T-cell (primary cell): ENCODE data around the gene MCOLN2. TPM values are rescaled to one million over a fixed set of nuclear protein-coding genes. Genes with fewer than 3 reads are reported as not detected.
A peak's percentile ranks its signal among the peaks of the same experiment; 100 is the strongest.

Source experiments
- ATAC-seq, 4 experiments: fragments of 200-7000 bp in 3 of 4; fragments of 150-1000 bp in 1 of 4; cut with Tn5 transposase; replicated peaks in 1 of 4; 1 replicate in 3 of 4; 2 replicates in 1 of 4; pipeline ENCODE4 v1.10.0; 2021; ENCODE audit warnings: moderate library complexity in 3 of 4, mild to moderate bottlenecking in 2 of 4, moderate number of reproducible peaks in 1 of 4
- CTCF ChIA-PET, 2 donors: fragments of 300-600 bp; sonication (Branson Sonifier 250); formaldehyde crosslinking; loops; one replicate each; lab custom pipeline; 2022; ENCODE audit warnings: antibody characterized with exemption in 2 of 2; lab: Charles Lee
- POLR2A ChIA-PET, 2 donors: fragments of 300-600 bp; sonication (Branson Sonifier 250); formaldehyde crosslinking; loops; one replicate each; lab custom pipeline; 2022; ENCODE audit warnings: antibody characterized with exemption in 2 of 2; lab: Charles Lee
- DNase-seq, 35 experiments: peaks; one replicate each; pipeline versions ENCODE4 v3.0.0 to v3.0.0-alpha.2; 2013 to 2023
- H3K27ac ChIP-seq: one replicate; pipeline ENCODE4 v1.5.1; 2013; ENCODE audit warnings: low read length
- H3K27me3 ChIP-seq, 2 experiments: replicated peaks in 1 of 2; 1 replicate in 1 of 2; 2 replicates in 1 of 2; pipeline versions ENCODE4 v1.6.1 to v1.7.0; 2013; ENCODE audit warnings: low read length in 1 of 2, mixed read lengths in 1 of 2; ENCODE audit not compliant: control insufficient read depth in 2 of 2, insufficient read depth in 2 of 2; ENCODE audit errors: extremely low read depth in 1 of 2
- H3K36me3 ChIP-seq, 2 donors: 1 replicate in 1 of 2; 2 replicates in 1 of 2; pipeline versions ENCODE4 v1.6.1 to v1.7.0; 2013; ENCODE audit warnings: low read length in 1 of 2; ENCODE audit not compliant: control insufficient read depth in 2 of 2, insufficient read depth in 1 of 2; ENCODE audit errors: extremely low read depth in 1 of 2
- H3K4me1 ChIP-seq, 2 experiments: 1 replicate in 1 of 2; 2 replicates in 1 of 2; pipeline versions ENCODE4 v1.6.1 to v1.7.0; 2013; ENCODE audit warnings: low read length in 2 of 2, mixed read lengths in 1 of 2; ENCODE audit not compliant: insufficient read depth in 2 of 2, control insufficient read depth in 1 of 2; ENCODE audit errors: extremely low read depth in 1 of 2
- H3K4me3 ChIP-seq, 2 donors: 1 replicate in 1 of 2; 2 replicates in 1 of 2; pipeline versions ENCODE4 v1.5.1 to v1.7.0; 2013; ENCODE audit warnings: mild to moderate bottlenecking in 2 of 2, low read length in 1 of 2, moderate library complexity in 1 of 2; ENCODE audit not compliant: control insufficient read depth in 1 of 2; ENCODE audit errors: extremely low read depth in 1 of 2
- H3K9me3 ChIP-seq: 2 replicates; pipeline ENCODE4 v1.7.0; 2013
- H3K27ac Mint-ChIP-seq, 2 donors: one replicate each; pipeline ENCODE4 v1.8.0; 2020 to 2021; ENCODE audit warnings: mild to moderate bottlenecking in 2 of 2, mixed read lengths in 2 of 2
- H3K27me3 Mint-ChIP-seq, 2 donors: one replicate each; pipeline ENCODE4 v1.8.0; 2021 to 2022; ENCODE audit warnings: mixed read lengths in 2 of 2
- H3K36me3 Mint-ChIP-seq: one replicate; pipeline ENCODE4 v1.8.0; 2021; ENCODE audit warnings: mixed read lengths
- H3K4me1 Mint-ChIP-seq, 3 donors: one replicate each; pipeline ENCODE4 v1.8.0; 2020 to 2022; ENCODE audit warnings: mixed read lengths in 3 of 3, mild to moderate bottlenecking in 1 of 3
- H3K4me3 Mint-ChIP-seq, 3 donors: one replicate each; pipeline ENCODE4 v1.8.0; 2020 to 2022; ENCODE audit warnings: mild to moderate bottlenecking in 3 of 3, mixed read lengths in 3 of 3, moderate library complexity in 3 of 3
- H3K9me3 Mint-ChIP-seq, 3 donors: one replicate each; pipeline ENCODE4 v1.8.0; 2020 to 2022; ENCODE audit warnings: mixed read lengths in 3 of 3
- WGBS: methylation state at CpG from one replicate; pipeline ENCODE4 v1.1.5; 2013; ENCODE audit warnings: missing lambda C conversion rate; ENCODE audit not compliant: insufficient coverage; 5-methylcytosine and 5-hydroxymethylcytosine counted together
- total RNA-seq, 35 experiments: library from RNA in 6 of 35; stranded (reverse) in 6 of 35; fragments of 120-200 nt in 1 of 35; gene quantifications; one replicate each; pipeline versions ENCODE4 v1.2.1 to v1.2.4 and lab custom pipeline; 2013 to 2026

MCOLN2 gene
- total RNA-seq (10 to 100 TPM in 4 of 5 donors, 1 to 10 TPM in 1; 7.6 to 19.3 (median 15.8) TPM), total RNA-seq (lab: John Stamatoyannopoulos, UW) (10.6 to 69.4 (median 25.5) reads per million in 29 experiments)
- total RNA-seq (2013): 22.3 TPM

- Mint-ChIP-seq H3K36me3 (peaks cover 3% of the 10 kb centered on the region), H3K27me3 (peaks cover 29 to 30% of the 10 kb centered on the region in 2 donors), H3K4me3 (peak within 1 kb of the TSS; percentile 84 to 90 (median 86)), H3K27ac (peak within 1 kb of the TSS; percentile 59 to 70), H3K9me3 (no peaks in the 10 kb centered on the region), H3K4me1 (peaks cover 14 to 63% (median 41%) of the 10 kb centered on the region in 3 donors)
- peak within 1 kb of the TSS; percentile 71 for H3K27ac ChIP-seq
- H3K4me3 ChIP-seq: peak within 1 kb of the TSS; percentile 65 to 76
- peaks cover 18 to 32% of the 10 kb centered on the region in 2 experiments for H3K27me3 ChIP-seq
- H3K36me3 ChIP-seq: no peaks in the 10 kb centered on the region
- peaks cover 10 to 35% of the 10 kb centered on the region in 2 experiments for H3K4me1 ChIP-seq
- ATAC-seq (peak; percentile 71 to 84 (median 77)), DNase-seq (peak in 28 of 35 experiments; percentile 6 to 72 (median 32))
- ChIA-PET CTCF (interaction anchor here (0.6 to 2.2 kb wide), 4 partner anchors 11 to 64 kb away, joined by 3 to 15 read pairs (median 4); no protein-coding TSS in a partner anchor), POLR2A (interaction anchor here in 1 of 2 donors (0.6 kb wide), 3 partner anchors 137 to 742 kb away, joined by 3 to 5 read pairs (median 4); no protein-coding TSS in a partner anchor)
- H3K9me3 ChIP-seq: no peaks in the 10 kb centered on the region
- WGBS: under 1% methylated on average over 80 of the region's 87 CpGs
Observed at GRCh38 chr1:84996846-84997666, at the start of gene MCOLN2. Gene MCOLN2 (minus strand): TSS chr1:84997113. CDS start chr1:84996872, 241 bp downstream.

DNA sequence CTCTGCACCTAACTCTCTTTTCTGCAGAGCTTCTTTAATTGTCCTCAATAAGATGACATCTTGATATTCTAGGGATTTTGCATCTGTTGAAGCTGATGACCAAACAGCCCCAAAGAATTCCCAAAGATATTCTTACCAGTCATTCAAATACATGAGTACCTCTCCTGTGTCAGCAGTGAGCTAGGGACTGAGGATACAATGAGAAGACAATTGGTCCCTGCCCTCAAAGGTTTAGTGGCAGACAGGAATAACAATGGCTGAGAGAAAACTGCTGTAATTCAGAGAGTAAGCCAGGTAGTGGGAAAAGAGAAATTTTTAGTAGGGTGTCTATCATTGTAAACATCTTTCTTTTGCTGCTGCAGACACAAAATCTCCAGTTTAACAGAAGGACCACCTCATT, 45.5 kb upstream of the MCOLN2 start:
- ChIA-PET POLR2A (no interaction called here), CTCF (no interaction called here)
- peaks cover 0 to 3% of the 10 kb centered on the region in 2 experiments for H3K4me1 ChIP-seq
- peaks cover 27 to 35% of the 10 kb centered on the region in 2 donors for H3K27me3 Mint-ChIP-seq
- no peaks in the 10 kb centered on the region for H3K36me3 ChIP-seq
- no peaks in the 10 kb centered on the region for H3K36me3 Mint-ChIP-seq
- H3K27ac ChIP-seq: no peak overlapping the region
- H3K4me1 Mint-ChIP-seq: peaks cover 0 to 6% (median 5%) of the 10 kb centered on the region in 3 donors
- H3K9me3 ChIP-seq: no peaks in the 10 kb centered on the region
- H3K9me3 Mint-ChIP-seq: no peaks in the 10 kb centered on the region
- no peak for DNase-seq
- peaks cover 4 to 8% of the 10 kb centered on the region in 2 experiments for H3K27me3 ChIP-seq
- no peak for ATAC-seq
- no peak overlapping the region for H3K27ac Mint-ChIP-seq
- no peak overlapping the region for H3K4me3 Mint-ChIP-seq
- H3K4me3 ChIP-seq: no peak overlapping the region

DNA sequence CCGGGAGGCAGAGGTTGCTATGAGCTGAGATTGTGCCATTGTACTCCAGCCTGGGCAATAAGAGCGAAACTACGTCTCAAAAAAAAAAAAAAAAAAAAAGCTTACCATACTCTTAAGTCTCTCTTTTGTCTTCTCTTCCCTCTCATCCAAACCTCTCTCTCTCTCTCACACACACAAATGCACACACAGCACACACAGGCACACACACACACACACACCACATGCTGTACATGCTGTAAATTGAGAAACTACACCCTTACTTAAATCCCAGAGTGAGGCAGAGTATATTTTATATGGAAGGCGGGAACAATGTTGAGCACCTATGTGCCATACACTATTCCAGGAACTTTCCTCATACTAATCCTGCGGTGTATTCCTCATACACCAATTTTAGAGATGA, 44.9 kb upstream of the MCOLN2 start:
- DNase-seq: no peak
- H3K36me3 Mint-ChIP-seq: no peaks in the 10 kb centered on the region
- H3K4me3 ChIP-seq: no peak overlapping the region
- peaks cover 21 to 31% of the 10 kb centered on the region in 2 donors for H3K27me3 Mint-ChIP-seq
- WGBS: 100% methylated on average over 3 of the region's 5 CpGs
- no peaks in the 10 kb centered on the region for H3K4me1 ChIP-seq
- POLR2A ChIA-PET: no interaction called here
- no peaks in the 10 kb centered on the region for H3K9me3 ChIP-seq
- H3K4me3 Mint-ChIP-seq: no peak overlapping the region
- H3K27ac ChIP-seq: no peak overlapping the region
- no peak overlapping the region for H3K27ac Mint-ChIP-seq
- CTCF ChIA-PET: interaction anchor here (0.6 to 0.7 kb wide), 2 partner anchors 101 to 900 kb away, joined by 3 to 4 read pairs; no protein-coding TSS in a partner anchor
- no peaks in the 10 kb centered on the region for H3K36me3 ChIP-seq
- no peaks in the 10 kb centered on the region for H3K4me1 Mint-ChIP-seq
- peaks cover 0 to 7% of the 10 kb centered on the region in 2 experiments for H3K27me3 ChIP-seq
- no peak for ATAC-seq
- H3K9me3 Mint-ChIP-seq: no peaks in the 10 kb centered on the region

- Mint-ChIP-seq H3K9me3 (no peaks in the 10 kb centered on the region), H3K4me1 (no peaks in the 10 kb centered on the region), H3K27ac (no peak overlapping the region), H3K4me3 (no peak overlapping the region), H3K27me3 (peaks cover 0 to 7% of the 10 kb centered on the region in 2 donors), H3K36me3 (no peaks in the 10 kb centered on the region)
- H3K9me3 ChIP-seq: no peaks in the 10 kb centered on the region
- no peaks in the 10 kb centered on the region for H3K4me1 ChIP-seq
- POLR2A ChIA-PET: interaction anchor here in 1 of 2 donors (0.6 kb wide), 1 partner anchor 221 kb away, joined by 10 read pairs; no protein-coding TSS in a partner anchor
- CTCF ChIA-PET: interaction anchor here in 1 of 2 donors (4.7 kb wide), 1 partner anchor 89 kb away, joined by 22 read pairs; no protein-coding TSS in a partner anchor
- H3K27ac ChIP-seq: no peak overlapping the region
- no CpG with 5 or more reads among the region's 2 CpGs for WGBS
- no peak for ATAC-seq
- H3K36me3 ChIP-seq: no peaks in the 10 kb centered on the region
- no peak for DNase-seq
- H3K27me3 ChIP-seq: no peaks in the 10 kb centered on the region
- H3K4me3 ChIP-seq: no peak overlapping the region
Observed at GRCh38 chr1:85033221-85033620, 36.3 kb upstream of the MCOLN2 start.

DNA sequence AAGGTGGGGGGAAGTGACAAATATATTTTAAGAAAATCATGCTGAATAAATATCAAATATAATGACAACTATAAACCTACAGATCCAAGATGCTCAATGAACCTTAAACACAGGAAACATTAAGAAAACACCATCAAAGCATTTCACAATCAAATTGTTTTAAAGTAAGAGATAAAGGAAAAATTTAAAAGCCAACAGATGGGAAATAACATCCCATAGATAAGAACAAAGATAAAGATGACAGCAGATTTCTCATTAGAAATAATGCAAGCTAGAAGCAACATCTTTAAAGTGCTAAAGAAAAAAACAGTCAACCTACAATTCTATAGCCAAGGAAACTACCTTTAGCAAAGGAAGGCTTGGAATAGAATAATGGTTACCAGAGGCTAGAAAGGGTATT, 33.6 kb upstream of the MCOLN2 start:
- Histone ChIP-seq H3K27me3 (no peaks in the 10 kb centered on the region), H3K27ac (no peak overlapping the region), H3K4me1 (no peaks in the 10 kb centered on the region), H3K4me3 (no peak overlapping the region), H3K9me3 (no peaks in the 10 kb centered on the region), H3K36me3 (no peaks in the 10 kb centered on the region)
- DNase-seq: no peak
- POLR2A ChIA-PET: interaction anchor here in 1 of 2 donors (0.6 kb wide), 1 partner anchor 11 kb away, joined by 4 read pairs; no protein-coding TSS in a partner anchor
- no peak overlapping the region for H3K4me3 Mint-ChIP-seq
- no peaks in the 10 kb centered on the region for H3K9me3 Mint-ChIP-seq
- peaks cover 10 to 11% (median 10%) of the 10 kb centered on the region in 3 donors for H3K4me1 Mint-ChIP-seq
- CTCF ChIA-PET: interaction anchor here in 1 of 2 donors (4.7 kb wide), 1 partner anchor 86 kb away, joined by 22 read pairs; no protein-coding TSS in a partner anchor
- no peak overlapping the region for H3K27ac Mint-ChIP-seq
- H3K36me3 Mint-ChIP-seq: no peaks in the 10 kb centered on the region
- no peak for ATAC-seq
- H3K27me3 Mint-ChIP-seq: no peaks in the 10 kb centered on the region

- Mint-ChIP-seq H3K27ac (peak overlapping the region in 1 of 2 donors; percentile 91), H3K4me1 (peaks cover 10 to 11% (median 10%) of the 10 kb centered on the region in 3 donors), H3K4me3 (no peak overlapping the region), H3K9me3 (no peaks in the 10 kb centered on the region), H3K27me3 (no peaks in the 10 kb centered on the region), H3K36me3 (no peaks in the 10 kb centered on the region)
- WGBS: no CpG with 5 or more reads among the region's 3 CpGs
- no peak for DNase-seq
- POLR2A ChIA-PET: interaction anchor here in 1 of 2 donors (1.8 kb wide), 1 partner anchor 83 kb away, joined by 13 read pairs; no protein-coding TSS in a partner anchor
- Histone ChIP-seq H3K4me3 (no peak overlapping the region), H3K27me3 (no peaks in the 10 kb centered on the region), H3K9me3 (no peaks in the 10 kb centered on the region), H3K36me3 (no peaks in the 10 kb centered on the region), H3K4me1 (peaks cover 0 to under 1% of the 10 kb centered on the region in 2 experiments), H3K27ac (no peak overlapping the region)
- no peak for ATAC-seq
- CTCF ChIA-PET: interaction anchor here (0.8 to 2.8 kb wide), 26 partner anchors 8 to 884 kb away, joined by 3 to 316 read pairs (median 5); partner anchors contain the start of genes C1orf52 (in 2 of the 2), BCL10 (in 1 of the 2) and PRKACB (in 1 of the 2)
Observed at GRCh38 chr1:85028151-85028550, 31.2 kb upstream of the MCOLN2 start.
